Ishikawa (cell line): Measurements from ENCODE around the gene GRIFIN.

Source experiments
- CEBPB ChIP-seq: IDR thresholded peaks from 2 replicates; pipeline ENCODE4 v1.6.1; 2012
- CREB1 ChIP-seq: IDR thresholded peaks from 2 replicates; pipeline ENCODE4 v1.6.1; 2012; ENCODE audit warnings: low read depth
- EGR1 ChIP-seq: IDR thresholded peaks from 2 replicates; pipeline ENCODE4 v1.6.1; 2012
- EP300 ChIP-seq: IDR thresholded peaks from 2 replicates; pipeline ENCODE4 v1.6.1; 2012; ENCODE audit warnings: borderline replicate concordance
- FOXM1 ChIP-seq: IDR thresholded peaks from 2 replicates; pipeline ENCODE4 v1.6.1; 2012; ENCODE audit warnings: low read depth, borderline replicate concordance
- MAX ChIP-seq: IDR thresholded peaks from 2 replicates; pipeline ENCODE4 v1.6.1; 2012
- NFIC ChIP-seq: IDR thresholded peaks from 2 replicates; pipeline ENCODE4 v1.6.1; 2012
- RAD21 ChIP-seq: IDR thresholded peaks from 2 replicates; pipeline ENCODE4 v1.6.1; 2012; ENCODE audit warnings: low read depth
- REST ChIP-seq: IDR thresholded peaks from 2 replicates; pipeline ENCODE4 v1.6.1; 2012; ENCODE audit warnings: low read depth, mild to moderate bottlenecking
- TAF1 ChIP-seq: IDR thresholded peaks from 2 replicates; pipeline ENCODE4 v1.6.1; 2012; ENCODE audit warnings: low read depth, mild to moderate bottlenecking
- TCF12 ChIP-seq: IDR thresholded peaks from 2 replicates; pipeline ENCODE4 v1.6.1; 2012; ENCODE audit warnings: low read depth
- TEAD4 ChIP-seq: IDR thresholded peaks from 2 replicates; pipeline ENCODE4 v1.6.1; 2012
- USF1 ChIP-seq: IDR thresholded peaks from 2 replicates; pipeline ENCODE4 v1.6.1; 2012
- YY1 ChIP-seq: IDR thresholded peaks from 2 replicates; pipeline ENCODE4 v1.6.1; 2012; ENCODE audit warnings: low read depth
- ZBTB7A ChIP-seq: IDR thresholded peaks from 2 replicates; pipeline ENCODE4 v1.6.1; 2012; ENCODE audit warnings: low read depth

Gene GRIFIN

GRCh38 chr7:2490181-2490651 lies 14.0 kb upstream of the GRIFIN start:
- no peak for TF ChIP-seq CREB1

GRCh38 chr7:2488681-2489080 lies 12.5 kb upstream of the GRIFIN start:
- TF ChIP-seq ZBTB7A = no peak
- no peak for TF ChIP-seq CREB1
- TF ChIP-seq EGR1 = no peak
- TF ChIP-seq USF1 = no peak
- no peak for TF ChIP-seq RAD21
- no peak for TF ChIP-seq EP300
- TF ChIP-seq TCF12 = no peak
- TF ChIP-seq YY1 = no peak
- no peak for TF ChIP-seq TAF1
- no peak for TF ChIP-seq MAX

GRCh38 chr7:2488272-2488645 lies 12.1 kb upstream of the GRIFIN start:
- TF ChIP-seq ZBTB7A (no peak), CREB1 (no peak), CEBPB (no peak), REST (no peak)

GRCh38 chr7:2487586-2488271 lies 11.5 kb upstream of the GRIFIN start:
- TF ChIP-seq MAX (no peak), REST (no peak), TCF12 (no peak), EP300 (no peak), TAF1 (no peak), EGR1 (no peak), TEAD4 (no peak), FOXM1 (no peak), USF1 (no peak), YY1 (no peak)

GRCh38 chr7:2484868-2485267 lies 8.7 kb upstream of the GRIFIN start:
- no peak for TF ChIP-seq EP300
- TF ChIP-seq TEAD4 = no peak
- TF ChIP-seq CREB1 = no peak
- TF ChIP-seq ZBTB7A = no peak
- no peak for TF ChIP-seq TAF1
- TF ChIP-seq RAD21 = no peak
- no peak for TF ChIP-seq TCF12
- no peak for TF ChIP-seq CEBPB
- no peak for TF ChIP-seq USF1
- no peak for TF ChIP-seq NFIC
- TF ChIP-seq REST = no peak
- no peak for TF ChIP-seq FOXM1
- no peak for TF ChIP-seq EGR1
- TF ChIP-seq YY1 = no peak
